Loucy (cell line): ENCODE results near the gene LRRC4B.

Experiments used
- H2AFZ ChIP-seq: fragments of 200-600 bp; sonication (generic); 2 replicates; pipeline ENCODE4 v1.6.0; 2016; ENCODE audit warnings: antibody characterized with exemption, mild to moderate bottlenecking, low read length, moderate library complexity
- H3F3A ChIP-seq: fragments of 200-600 bp; 2 replicates; pipeline ENCODE4 v1.6.0; 2016; ENCODE audit warnings: antibody characterized with exemption, low read depth, mild to moderate bottlenecking
- H3K27me3 ChIP-seq: fragments of 200-600 bp; sonication (generic); 2 replicates; pipeline ENCODE4 v1.6.1; 2014; ENCODE audit warnings: low read length, mild to moderate bottlenecking; ENCODE audit not compliant: insufficient read depth, poor library complexity, severe bottlenecking
- H3K36me3 ChIP-seq: fragments of 200-600 bp; sonication (generic); 2 replicates; pipeline ENCODE4 v1.6.1; 2016; ENCODE audit warnings: low read length; ENCODE audit not compliant: insufficient read depth
- H3K4me1 ChIP-seq: fragments of 200-600 bp; sonication (generic); 2 replicates; pipeline ENCODE4 v1.5.1; 2014; ENCODE audit warnings: low read length, mild to moderate bottlenecking; ENCODE audit not compliant: insufficient read depth, poor library complexity, severe bottlenecking
- H3K4me2 ChIP-seq: fragments of 200-600 bp; sonication (generic); 2 replicates; pipeline ENCODE4 v1.6.0; 2014; ENCODE audit warnings: antibody characterized with exemption, low read length, low read depth, mild to moderate bottlenecking; ENCODE audit not compliant: poor library complexity, severe bottlenecking
- H3K4me3 ChIP-seq: fragments of 200-600 bp; sonication (generic); 2 replicates; pipeline ENCODE4 v1.5.1; 2014; ENCODE audit warnings: low read length, mild to moderate bottlenecking, mixed read lengths; ENCODE audit not compliant: poor library complexity, severe bottlenecking
- H3K79me2 ChIP-seq: fragments of 200-600 bp; sonication (generic); 2 replicates; pipeline ENCODE4 v1.6.1; 2014; ENCODE audit warnings: low read length; ENCODE audit not compliant: insufficient read depth
- H3K9ac ChIP-seq: fragments of 200-600 bp; sonication (generic); 2 replicates; pipeline ENCODE4 v1.6.0; 2014; ENCODE audit warnings: mild to moderate bottlenecking, low read depth, low read length, moderate library complexity; ENCODE audit not compliant: poor library complexity, severe bottlenecking
- H3K9me2 ChIP-seq: fragments of 200-600 bp; sonication (generic); replicated peaks from 2 replicates; pipeline ENCODE4 v1.6.1; 2016; ENCODE audit warnings: low read depth, low read length, mixed read lengths
- H3K9me3 ChIP-seq: fragments of 200-600 bp; sonication (generic); 2 replicates; pipeline ENCODE4 v1.6.1; 2014; ENCODE audit warnings: mild to moderate bottlenecking, antibody characterized with exemption, low read length, low read depth; ENCODE audit not compliant: insufficient read depth
- H4K20me1 ChIP-seq: fragments of 200-600 bp; sonication (generic); 2 replicates; pipeline ENCODE4 v1.6.0; 2014; ENCODE audit warnings: antibody characterized with exemption, low read length, mild to moderate bottlenecking; ENCODE audit not compliant: insufficient read depth, poor library complexity, severe bottlenecking
- EZH2phosphoT487 ChIP-seq: fragments of 200-600 bp; IDR thresholded peaks from 2 replicates; pipeline ENCODE4 v1.6.1; 2018; ENCODE audit warnings: antibody characterized with exemption, mild to moderate bottlenecking, moderate library complexity, borderline replicate concordance
- TF ChIP-seq, protein P1 (sequence below): fragments of 200-600 bp; sonication (generic); conservative IDR thresholded peaks from 2 replicates; pipeline ENCODE4 v1.5.1; 2014; ENCODE audit warnings: mild to moderate bottlenecking, antibody characterized with exemption, low read length

Gene LRRC4B

DNA sequence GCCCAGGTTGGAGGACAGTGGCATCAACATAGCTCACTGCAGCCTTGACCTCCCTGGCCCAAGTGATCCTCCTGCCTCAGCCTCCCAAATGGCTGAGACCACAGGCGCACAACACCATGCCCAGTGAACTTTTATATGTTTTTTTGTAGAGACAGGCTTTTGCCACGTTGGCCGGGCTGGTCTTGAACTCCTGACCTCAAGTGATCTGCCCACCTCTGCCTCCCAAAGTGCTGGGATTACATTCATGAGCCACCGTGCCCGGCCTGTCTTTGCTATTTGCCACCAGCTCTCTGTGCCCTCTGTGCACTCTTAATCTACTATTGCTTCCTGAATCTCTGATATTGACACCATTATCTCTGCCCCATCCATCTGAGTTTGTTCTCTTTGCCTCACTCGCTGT is 34.3 kb upstream of the LRRC4B start:
- TF ChIP-seq, protein P1, sequence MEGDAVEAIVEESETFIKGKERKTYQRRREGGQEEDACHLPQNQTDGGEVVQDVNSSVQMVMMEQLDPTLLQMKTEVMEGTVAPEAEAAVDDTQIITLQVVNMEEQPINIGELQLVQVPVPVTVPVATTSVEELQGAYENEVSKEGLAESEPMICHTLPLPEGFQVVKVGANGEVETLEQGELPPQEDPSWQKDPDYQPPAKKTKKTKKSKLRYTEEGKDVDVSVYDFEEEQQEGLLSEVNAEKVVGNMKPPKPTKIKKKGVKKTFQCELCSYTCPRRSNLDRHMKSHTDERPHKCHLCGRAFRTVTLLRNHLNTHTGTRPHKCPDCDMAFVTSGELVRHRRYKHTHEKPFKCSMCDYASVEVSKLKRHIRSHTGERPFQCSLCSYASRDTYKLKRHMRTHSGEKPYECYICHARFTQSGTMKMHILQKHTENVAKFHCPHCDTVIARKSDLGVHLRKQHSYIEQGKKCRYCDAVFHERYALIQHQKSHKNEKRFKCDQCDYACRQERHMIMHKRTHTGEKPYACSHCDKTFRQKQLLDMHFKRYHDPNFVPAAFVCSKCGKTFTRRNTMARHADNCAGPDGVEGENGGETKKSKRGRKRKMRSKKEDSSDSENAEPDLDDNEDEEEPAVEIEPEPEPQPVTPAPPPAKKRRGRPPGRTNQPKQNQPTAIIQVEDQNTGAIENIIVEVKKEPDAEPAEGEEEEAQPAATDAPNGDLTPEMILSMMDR, result no peak
- no peak for TF ChIP-seq EZH2phosphoT487
- no peaks in the 10 kb centered on the region for H4K20me1 ChIP-seq
- no peaks in the 10 kb centered on the region for H3K27me3 ChIP-seq

GRCh38 chr19:50602089-50602422 is 33.8 kb upstream of the LRRC4B start:
- H3K9me3 ChIP-seq, result no peaks in the 10 kb centered on the region
- H3K4me3 ChIP-seq, result no peak overlapping the region
- H3F3A ChIP-seq, result no peaks in the 10 kb centered on the region
- H3K36me3 ChIP-seq, result no peaks in the 10 kb centered on the region
- H3K79me2 ChIP-seq, result no peaks in the 10 kb centered on the region
- H3K9me2 ChIP-seq, result no peaks in the 10 kb centered on the region
- no peaks in the 10 kb centered on the region for H3K27me3 ChIP-seq
- H4K20me1 ChIP-seq, result no peaks in the 10 kb centered on the region
- no peak overlapping the region for H3K4me2 ChIP-seq
- H3K4me1 ChIP-seq, result no peaks in the 10 kb centered on the region
- TF ChIP-seq EZH2phosphoT487, result no peak
- TF ChIP-seq, protein P1, result no peak
- H3K9ac ChIP-seq, result no peak overlapping the region
- no peak overlapping the region for H2AFZ ChIP-seq

More for the DNA sequence above, 34.3 kb upstream of the LRRC4B start:
- no peaks in the 10 kb centered on the region for H3K9me3 ChIP-seq
- no peak overlapping the region for H3K4me3 ChIP-seq
- no peaks in the 10 kb centered on the region for H3K4me1 ChIP-seq
- no peak overlapping the region for H2AFZ ChIP-seq
- H3F3A ChIP-seq, result no peaks in the 10 kb centered on the region
- H3K9ac ChIP-seq, result no peak overlapping the region
- H3K4me2 ChIP-seq, result no peak overlapping the region
- H3K36me3 ChIP-seq, result no peaks in the 10 kb centered on the region
- H3K79me2 ChIP-seq, result no peaks in the 10 kb centered on the region
- no peaks in the 10 kb centered on the region for H3K9me2 ChIP-seq

GRCh38 chr19:50601407-50602088 is 33.3 kb upstream of the LRRC4B start:
- H3K9me2 ChIP-seq, result no peaks in the 10 kb centered on the region
- no peak overlapping the region for H3K9ac ChIP-seq
- H2AFZ ChIP-seq, result no peak overlapping the region
- no peaks in the 10 kb centered on the region for H3K27me3 ChIP-seq
- no peaks in the 10 kb centered on the region for H3K9me3 ChIP-seq
- H3K4me3 ChIP-seq, result no peak overlapping the region
- no peaks in the 10 kb centered on the region for H3F3A ChIP-seq
- H3K4me1 ChIP-seq, result no peaks in the 10 kb centered on the region
- no peak overlapping the region for H3K4me2 ChIP-seq
- TF ChIP-seq EZH2phosphoT487, result no peak
- TF ChIP-seq, protein P1, result no peak
- H4K20me1 ChIP-seq, result no peaks in the 10 kb centered on the region
- H3K36me3 ChIP-seq, result no peaks in the 10 kb centered on the region
- H3K79me2 ChIP-seq, result no peaks in the 10 kb centered on the region
